IPS DF 4.7 (cell line): Measurements from ENCODE around the gene BRMS1.

Source experiments
- DNase-seq: peaks from one replicate; pipeline ENCODE4 v3.0.0-alpha.2; 2013; ENCODE audit warnings: low spot score; ENCODE audit errors: extremely low read depth

The BRMS1 gene

GRCh38 chr11:66337103-66337899 is 7.6 kb downstream of the BRMS1 start:
- DNase-seq = no peak

- no peak for DNase-seq
Measured at GRCh38 chr11:66336234-66337102, 8.4 kb downstream of the BRMS1 start, which contains the start of gene RIN1. Gene RIN1 (minus strand): TSS chr11:66336434. CDS start chr11:66336402, 32 bp downstream.

GRCh38 chr11:66335531-66336233 is 9.2 kb downstream of the BRMS1 start:
- no peak for DNase-seq

- no peak for DNase-seq
Measured at GRCh38 chr11:66334605-66335442, 10.1 kb downstream of the BRMS1 start.

GRCh38 chr11:66333896-66334604 is 10.9 kb downstream of the BRMS1 start:
- DNase-seq = no peak

GRCh38 chr11:66333220-66333877 is 11.6 kb downstream of the BRMS1 start:
- no peak for DNase-seq

GRCh38 chr11:66332371-66333219 is 12.3 kb downstream of the BRMS1 start:
- DNase-seq = no peak

- DNase-seq = no peak
Measured at GRCh38 chr11:66331542-66332370, 13.1 kb downstream of the BRMS1 start.

- no peak for DNase-seq
Measured at GRCh38 chr11:66330931-66331330, 14.0 kb downstream of the BRMS1 start.

GRCh38 chr11:66329165-66329673 is 15.7 kb downstream of the BRMS1 start:
- DNase-seq = no peak

- DNase-seq = no peak
Measured at GRCh38 chr11:66328302-66329144, 16.4 kb downstream of the BRMS1 start.

GRCh38 chr11:66328031-66328301 is 16.9 kb downstream of the BRMS1 start:
- DNase-seq = no peak

GRCh38 chr11:66327171-66328030 is 17.5 kb downstream of the BRMS1 start:
- no peak for DNase-seq

GRCh38 chr11:66326261-66327111 is 18.4 kb downstream of the BRMS1 start:
- DNase-seq = no peak

- DNase-seq = no peak
Measured at GRCh38 chr11:66325263-66325671, 19.6 kb downstream of the BRMS1 start.
